NCI-H2196 treated with DMSO at 0.1 percent for 48 hours (cell line): ENCODE measurements around the gene CYB5A.
"Not testable (repeated sequence)": the region's sequence is repeated elsewhere in the genome, so short reads cannot be mapped to it uniquely, and the experiment has no call there.

Experiments used
- DNase-seq: peaks from one replicate; lab custom pipeline; 2025; ENCODE audit not compliant: unreplicated experiment; lab: John Stamatoyannopoulos, UW

The CYB5A gene, protein sequence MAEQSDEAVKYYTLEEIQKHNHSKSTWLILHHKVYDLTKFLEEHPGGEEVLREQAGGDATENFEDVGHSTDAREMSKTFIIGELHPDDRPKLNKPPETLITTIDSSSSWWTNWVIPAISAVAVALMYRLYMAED

GRCh38 chr18:74291771-74292540, at the start of gene CYB5A:
CYB5A (minus strand) TSS chr18:74291963; CDS start chr18:74291875, 88 bp downstream.
- peak; percentile 87 for DNase-seq

GRCh38 chr18:74337912-74338309, 46.1 kb upstream of the CYB5A start:
- no peak for DNase-seq

DNA sequence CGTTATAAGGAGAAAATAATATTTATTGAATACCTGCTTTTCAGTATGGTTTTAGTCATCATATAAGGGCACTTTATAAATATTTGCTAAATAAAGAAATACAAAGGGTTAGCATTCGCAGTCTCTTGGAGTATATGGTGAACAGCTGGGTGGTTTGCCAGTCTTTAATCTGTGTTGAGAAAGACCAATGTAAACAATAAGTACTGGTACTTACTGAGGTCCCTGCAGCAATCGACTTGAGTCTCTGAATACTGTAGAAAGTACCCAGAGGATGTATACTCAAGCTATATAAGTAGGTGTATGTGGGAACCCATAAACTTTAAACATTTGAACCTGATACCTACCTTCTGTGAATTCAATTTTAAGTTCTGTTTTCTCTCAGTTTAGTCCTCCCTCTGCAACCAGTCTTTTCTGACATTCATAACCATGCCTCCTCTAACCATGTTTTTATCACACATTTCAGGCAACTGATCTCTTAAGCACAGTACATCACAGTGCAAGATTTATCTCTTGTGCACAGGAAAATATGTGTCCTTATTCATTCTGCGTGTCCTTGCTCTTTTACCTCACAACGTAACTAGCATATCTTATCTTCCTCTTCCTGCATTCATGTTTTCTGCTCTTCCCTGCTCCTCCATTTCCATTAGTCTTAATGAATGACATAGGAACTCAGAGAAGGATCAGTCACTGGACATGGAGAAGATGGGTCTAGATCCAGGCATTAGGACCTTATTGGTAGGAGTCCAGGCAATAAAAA, 45.6 kb upstream of the CYB5A start:
- no peak for DNase-seq

- DNase-seq: no peak
These were observed 44.9 kb upstream of the CYB5A start for GRCh38 chr18:74336656-74337055.

DNA sequence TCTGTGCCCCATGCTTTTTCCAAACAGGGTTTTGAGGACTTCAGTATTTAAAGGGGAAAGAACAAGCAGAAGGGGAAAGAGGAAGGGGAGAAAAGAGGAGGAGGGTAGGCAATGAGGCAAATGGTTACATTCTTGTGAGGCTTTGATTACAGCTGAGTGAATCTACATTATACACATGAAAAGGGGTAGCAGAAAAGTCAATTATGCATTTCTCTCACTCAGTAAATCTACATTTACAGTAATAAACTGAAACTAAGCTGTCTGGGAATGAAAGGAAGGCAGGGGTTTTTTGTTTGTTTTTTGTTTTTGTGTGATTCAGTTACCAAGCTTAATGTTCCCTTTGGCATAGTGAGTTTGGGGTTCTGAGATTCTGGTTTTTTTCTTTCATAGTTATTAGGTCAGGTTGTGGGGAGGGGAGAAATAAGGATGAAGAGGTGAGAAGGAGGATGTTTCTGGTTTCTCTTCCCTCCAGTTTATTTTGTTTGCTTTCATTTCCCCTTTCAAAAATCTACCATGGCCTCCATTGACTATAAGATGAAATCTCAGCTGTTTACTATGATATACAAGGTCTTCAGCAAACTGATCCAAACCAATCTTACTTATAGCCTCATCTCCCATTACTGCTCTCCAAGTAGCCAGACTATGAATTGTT, 42.6 kb upstream of the CYB5A start:
- no peak for DNase-seq

- no peak for DNase-seq
These were observed 41.3 kb upstream of the CYB5A start for GRCh38 chr18:74333091-74333490.

GRCh38 chr18:74331404-74331803, 39.6 kb upstream of the CYB5A start:
- peak; percentile 8 for DNase-seq

DNA sequence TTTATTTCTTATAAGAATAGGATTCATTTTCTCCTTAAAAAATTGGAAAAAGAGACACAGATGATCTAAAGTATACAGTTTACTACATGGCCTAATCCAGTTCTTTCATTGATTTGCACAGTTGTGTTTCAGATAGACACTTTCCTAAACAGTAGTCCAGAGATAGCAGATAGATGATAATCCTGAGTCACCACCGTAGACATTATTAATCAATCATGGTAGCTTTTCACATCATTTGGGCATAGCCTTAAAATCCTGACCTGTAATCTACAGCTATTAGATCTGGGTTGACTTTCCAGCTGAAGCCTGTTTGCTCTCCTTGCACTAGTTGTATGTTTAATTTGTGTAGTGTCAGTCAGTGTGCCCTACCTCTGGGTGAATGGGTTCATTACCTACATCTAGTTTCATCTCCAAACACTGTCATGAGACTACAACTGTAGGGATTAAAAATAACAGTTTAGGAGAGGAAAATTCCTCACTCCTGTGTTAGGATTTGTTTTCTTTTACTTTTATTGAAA, 38.0 kb upstream of the CYB5A start:
- DNase-seq: no peak

GRCh38 chr18:74328206-74328605, 36.4 kb upstream of the CYB5A start:
- no peak for DNase-seq

DNA sequence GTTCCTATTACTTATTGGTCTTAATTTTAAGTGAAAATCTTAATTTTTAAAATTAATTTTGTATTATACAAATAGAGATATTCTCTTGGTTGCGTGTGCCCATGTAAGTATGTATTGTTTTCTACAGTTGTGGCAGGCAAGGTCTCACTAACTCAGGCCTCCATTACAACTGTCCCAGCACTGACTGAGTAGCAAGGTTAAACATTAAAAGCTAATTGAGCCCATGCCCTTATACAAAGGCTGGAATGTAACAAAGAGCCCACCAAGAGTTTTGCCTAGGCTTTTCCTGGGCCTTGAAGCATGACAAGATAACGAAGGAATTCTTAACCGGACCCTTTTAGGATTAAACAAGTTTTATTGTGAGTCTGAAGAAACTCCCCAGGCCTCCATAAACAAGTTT, 35.0 kb upstream of the CYB5A start:
- DNase-seq: not testable (repeated sequence)

DNA sequence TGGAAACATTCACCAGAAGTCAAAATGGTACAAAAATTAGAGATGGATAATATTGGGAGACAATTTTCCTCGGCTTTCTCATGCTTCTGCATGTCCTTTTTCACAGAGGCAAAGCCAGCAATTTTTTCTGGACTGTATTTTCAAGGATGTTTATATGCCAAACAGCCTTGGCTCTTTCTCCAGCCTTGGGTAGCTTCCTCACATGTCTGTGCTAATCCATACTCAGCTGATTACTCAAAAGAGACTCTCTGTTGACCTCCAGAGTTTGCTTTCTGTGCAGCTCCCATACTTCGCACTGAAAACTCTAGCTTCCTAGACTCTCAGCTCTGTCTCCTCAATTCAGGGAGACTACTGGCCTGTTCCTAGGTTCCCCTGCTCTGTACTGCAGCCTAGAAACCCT, 34.5 kb upstream of the CYB5A start:
- no peak for DNase-seq

- DNase-seq: no peak
These were observed 24.8 kb upstream of the CYB5A start for GRCh38 chr18:74316257-74317170.

GRCh38 chr18:74315464-74316256, 23.9 kb upstream of the CYB5A start, which contains the start of gene C18orf63:
C18orf63 (plus strand) TSS chr18:74315839; CDS start chr18:74317866, 2,027 bp downstream.
- no peak for DNase-seq

GRCh38 chr18:74314759-74315463, 23.1 kb upstream of the CYB5A start:
- DNase-seq: no peak

- no peak for DNase-seq
These were observed 19.2 kb upstream of the CYB5A start for GRCh38 chr18:74311000-74311399.

- DNase-seq: no peak
These were observed 18.6 kb upstream of the CYB5A start for GRCh38 chr18:74310411-74310810.

DNA sequence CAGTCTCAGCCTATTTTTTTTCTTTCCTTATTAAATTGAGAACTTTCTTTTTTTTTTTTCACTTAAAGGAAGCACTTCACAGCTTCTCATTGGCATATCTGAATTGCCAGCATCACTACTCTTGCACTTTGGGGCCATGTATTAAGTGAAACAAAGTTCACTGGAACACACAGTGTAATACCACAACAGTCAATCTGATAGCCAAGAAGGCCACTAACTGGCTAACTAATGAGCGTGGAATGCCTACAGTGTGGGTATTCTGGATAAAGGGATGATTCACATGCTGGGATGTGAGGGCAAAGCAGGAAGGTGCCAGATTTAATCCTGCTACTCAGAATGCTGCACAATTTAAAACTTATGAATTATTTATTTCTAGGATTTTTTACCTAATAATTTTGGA, 12.2 kb upstream of the CYB5A start:
- DNase-seq: no peak

DNA sequence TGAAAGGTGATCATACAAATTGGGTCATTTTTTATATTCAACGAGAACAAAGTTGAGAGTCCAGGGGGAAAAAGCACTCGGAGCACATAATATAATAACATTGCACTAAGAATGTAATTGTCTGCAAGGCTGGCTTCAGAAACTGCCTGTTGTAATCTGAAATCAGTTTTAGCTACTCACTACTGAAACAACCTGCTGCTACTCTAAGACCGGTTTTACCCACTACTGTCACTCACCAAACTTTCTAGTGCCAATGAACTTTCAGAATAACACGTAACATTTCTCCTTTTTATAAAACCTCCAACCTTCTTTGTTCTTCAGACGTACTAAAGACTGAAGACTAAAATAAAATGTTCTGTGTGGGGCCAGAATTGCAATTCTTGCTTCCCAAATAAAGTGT, 11.5 kb upstream of the CYB5A start:
- no peak for DNase-seq

GRCh38 chr18:74299746-74300145, 8.0 kb upstream of the CYB5A start:
- no peak for DNase-seq
